Measurements from ENCODE around the gene OLFM2. TPM values are rescaled to one million over a fixed set of nuclear protein-coding genes. Genes with fewer than 3 reads are reported as not detected.
A peak's percentile ranks its signal among the peaks of the same experiment; 100 is the strongest.

Gene OLFM2
- total and polyA plus RNA-seq, 9 of the 15 experiments (the other 6 are each of a cell fraction or from before 2014, with no cell fraction given) = 0.10 to 0.33 (median 0.23) TPM; not detected in 4

DNA sequence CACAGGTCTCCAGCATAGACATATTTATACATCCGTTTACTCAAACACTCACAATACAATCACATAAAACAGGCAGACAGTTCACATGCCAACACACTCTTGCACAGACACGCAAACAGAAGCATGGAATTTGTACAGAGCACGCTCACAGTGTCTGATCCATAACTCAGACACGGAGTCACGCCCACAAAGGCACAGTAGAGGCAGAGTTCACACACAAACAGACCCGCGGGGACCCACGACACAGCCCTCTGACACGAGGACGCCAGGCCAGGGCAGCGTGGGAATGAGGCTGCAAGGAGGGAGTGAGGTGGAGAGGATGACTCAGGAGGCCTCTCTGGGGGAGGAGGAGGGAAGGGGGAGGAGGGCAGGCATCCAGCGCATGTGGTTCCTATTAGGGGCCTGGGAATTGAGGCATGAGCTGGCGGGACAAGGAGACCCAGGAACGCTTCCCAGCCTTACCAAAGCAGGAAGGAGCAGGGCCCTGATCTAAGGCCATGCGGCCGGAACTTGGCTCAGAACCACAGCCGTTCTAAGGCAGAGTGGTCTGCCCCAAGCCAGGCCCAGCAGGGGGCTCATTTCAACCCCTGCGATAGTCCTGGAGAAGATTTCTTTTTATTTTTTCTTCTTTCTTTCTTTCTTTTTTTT is 9.1 kb upstream of the OLFM2 start (continued):
- TF ChIP-seq ZNF146 (CRISPR knock-in tag; IDR thresholded peaks at IDR 0.05; ENCODE audit: unreplicated experiment) (no peak), KLF10 (CRISPR knock-in tag; IDR thresholded peaks at IDR 0.05) (no peak), MAFG (tag; conservative IDR thresholded peaks at IDR 0.05) (peak; percentile 38; the same call in 1 of the 2 replicates), CBX5 (IDR thresholded peaks at IDR 0.05; ENCODE audit: borderline replicate concordance, low read depth) (no peak), ZNF165 (CRISPR knock-in tag; IDR thresholded peaks at IDR 0.05; ENCODE audit: borderline replicate concordance) (no peak), ZNF717 (CRISPR knock-in tag; IDR thresholded peaks at IDR 0.05) (no peak), ZNF445 (CRISPR knock-in tag; IDR thresholded peaks at IDR 0.05; ENCODE audit: low read depth) (no peak), U2AF2 (optimal IDR thresholded peaks at IDR 0.05; ENCODE audit: low read depth, low read length) (no peak), ZNF696 (CRISPR knock-in tag; conservative IDR thresholded peaks at IDR 0.05) (no peak), GABPB2 (CRISPR knock-in tag; conservative IDR thresholded peaks at IDR 0.05) (no peak; the same call in 1 of the 2 replicates), SPI1 (IDR thresholded peaks at IDR 0.05; ENCODE audit: borderline replicate concordance, low read depth, low read length) (no peak), ZNF140 (CRISPR knock-in tag; IDR thresholded peaks at IDR 0.05) (no peak), NELFE (IDR thresholded peaks at IDR 0.05; ENCODE audit: insufficient read depth, insufficient read length) (no peak), FOXA3 (CRISPR knock-in tag; conservative IDR thresholded peaks at IDR 0.05 in 1 of 2, IDR thresholded peaks at IDR 0.05 in 1 of 2) (0 out of 4 replicates have a peak, but pooled peaks of 1 of the 2 experiments have one; percentile 29), TAF1 (IDR thresholded peaks at IDR 0.05; ENCODE audit: control insufficient read depth, extremely low read depth, insufficient read depth, low read length, severe bottlenecking) (peak; percentile 20), ZNF780A (CRISPR knock-in tag; IDR thresholded peaks at IDR 0.05) (no peak), MYNN (IDR thresholded peaks at IDR 0.05) (no peak), MYNN (CRISPR knock-in tag; IDR thresholded peaks at IDR 0.05) (no peak), EZH2 (IDR thresholded peaks at IDR 0.05; ENCODE audit: borderline replicate concordance, low read depth, low read length) (no peak), TRIM28 (IDR thresholded peaks at IDR 0.05) (no peak)
- TF ChIP-seq, protein P1, sequence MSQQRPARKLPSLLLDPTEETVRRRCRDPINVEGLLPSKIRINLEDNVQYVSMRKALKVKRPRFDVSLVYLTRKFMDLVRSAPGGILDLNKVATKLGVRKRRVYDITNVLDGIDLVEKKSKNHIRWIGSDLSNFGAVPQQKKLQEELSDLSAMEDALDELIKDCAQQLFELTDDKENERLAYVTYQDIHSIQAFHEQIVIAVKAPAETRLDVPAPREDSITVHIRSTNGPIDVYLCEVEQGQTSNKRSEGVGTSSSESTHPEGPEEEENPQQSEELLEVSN (IDR thresholded peaks at IDR 0.05; ENCODE audit: borderline replicate concordance in 1 of 2, extremely low read depth in 1 of 2, insufficient read depth in 1 of 2, insufficient read length in 1 of 2, low read depth in 1 of 2, low read length in 1 of 2, poor library complexity in 1 of 2, severe bottlenecking in 1 of 2) = peak; percentile 84 to 91
- TF ChIP-seq, protein P2, sequence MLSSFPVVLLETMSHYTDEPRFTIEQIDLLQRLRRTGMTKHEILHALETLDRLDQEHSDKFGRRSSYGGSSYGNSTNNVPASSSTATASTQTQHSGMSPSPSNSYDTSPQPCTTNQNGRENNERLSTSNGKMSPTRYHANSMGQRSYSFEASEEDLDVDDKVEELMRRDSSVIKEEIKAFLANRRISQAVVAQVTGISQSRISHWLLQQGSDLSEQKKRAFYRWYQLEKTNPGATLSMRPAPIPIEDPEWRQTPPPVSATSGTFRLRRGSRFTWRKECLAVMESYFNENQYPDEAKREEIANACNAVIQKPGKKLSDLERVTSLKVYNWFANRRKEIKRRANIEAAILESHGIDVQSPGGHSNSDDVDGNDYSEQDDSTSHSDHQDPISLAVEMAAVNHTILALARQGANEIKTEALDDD (IDR thresholded peaks at IDR 0.05) = no peak
- TF ChIP-seq, protein P3, sequence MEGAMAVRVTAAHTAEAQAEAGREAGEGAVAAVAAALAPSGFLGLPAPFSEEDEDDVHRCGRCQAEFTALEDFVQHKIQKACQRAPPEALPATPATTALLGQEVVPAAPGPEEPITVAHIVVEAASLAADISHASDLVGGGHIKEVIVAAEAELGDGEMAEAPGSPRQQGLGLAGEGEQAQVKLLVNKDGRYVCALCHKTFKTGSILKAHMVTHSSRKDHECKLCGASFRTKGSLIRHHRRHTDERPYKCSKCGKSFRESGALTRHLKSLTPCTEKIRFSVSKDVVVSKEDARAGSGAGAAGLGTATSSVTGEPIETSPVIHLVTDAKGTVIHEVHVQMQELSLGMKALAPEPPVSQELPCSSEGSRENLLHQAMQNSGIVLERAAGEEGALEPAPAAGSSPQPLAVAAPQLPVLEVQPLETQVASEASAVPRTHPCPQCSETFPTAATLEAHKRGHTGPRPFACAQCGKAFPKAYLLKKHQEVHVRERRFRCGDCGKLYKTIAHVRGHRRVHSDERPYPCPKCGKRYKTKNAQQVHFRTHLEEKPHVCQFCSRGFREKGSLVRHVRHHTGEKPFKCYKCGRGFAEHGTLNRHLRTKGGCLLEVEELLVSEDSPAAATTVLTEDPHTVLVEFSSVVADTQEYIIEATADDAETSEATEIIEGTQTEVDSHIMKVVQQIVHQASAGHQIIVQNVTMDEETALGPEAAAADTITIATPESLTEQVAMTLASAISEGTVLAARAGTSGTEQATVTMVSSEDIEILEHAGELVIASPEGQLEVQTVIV (CRISPR knock-in tag; IDR thresholded peaks at IDR 0.05; ENCODE audit: borderline replicate concordance) = no peak
- TF ChIP-seq, protein P4, sequence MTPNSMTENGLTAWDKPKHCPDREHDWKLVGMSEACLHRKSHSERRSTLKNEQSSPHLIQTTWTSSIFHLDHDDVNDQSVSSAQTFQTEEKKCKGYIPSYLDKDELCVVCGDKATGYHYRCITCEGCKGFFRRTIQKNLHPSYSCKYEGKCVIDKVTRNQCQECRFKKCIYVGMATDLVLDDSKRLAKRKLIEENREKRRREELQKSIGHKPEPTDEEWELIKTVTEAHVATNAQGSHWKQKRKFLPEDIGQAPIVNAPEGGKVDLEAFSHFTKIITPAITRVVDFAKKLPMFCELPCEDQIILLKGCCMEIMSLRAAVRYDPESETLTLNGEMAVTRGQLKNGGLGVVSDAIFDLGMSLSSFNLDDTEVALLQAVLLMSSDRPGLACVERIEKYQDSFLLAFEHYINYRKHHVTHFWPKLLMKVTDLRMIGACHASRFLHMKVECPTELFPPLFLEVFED (CRISPR knock-in tag; conservative IDR thresholded peaks at IDR 0.05) = no peak
